ENCODE measurements around the gene UGP2.

Gene UGP2

DNA sequence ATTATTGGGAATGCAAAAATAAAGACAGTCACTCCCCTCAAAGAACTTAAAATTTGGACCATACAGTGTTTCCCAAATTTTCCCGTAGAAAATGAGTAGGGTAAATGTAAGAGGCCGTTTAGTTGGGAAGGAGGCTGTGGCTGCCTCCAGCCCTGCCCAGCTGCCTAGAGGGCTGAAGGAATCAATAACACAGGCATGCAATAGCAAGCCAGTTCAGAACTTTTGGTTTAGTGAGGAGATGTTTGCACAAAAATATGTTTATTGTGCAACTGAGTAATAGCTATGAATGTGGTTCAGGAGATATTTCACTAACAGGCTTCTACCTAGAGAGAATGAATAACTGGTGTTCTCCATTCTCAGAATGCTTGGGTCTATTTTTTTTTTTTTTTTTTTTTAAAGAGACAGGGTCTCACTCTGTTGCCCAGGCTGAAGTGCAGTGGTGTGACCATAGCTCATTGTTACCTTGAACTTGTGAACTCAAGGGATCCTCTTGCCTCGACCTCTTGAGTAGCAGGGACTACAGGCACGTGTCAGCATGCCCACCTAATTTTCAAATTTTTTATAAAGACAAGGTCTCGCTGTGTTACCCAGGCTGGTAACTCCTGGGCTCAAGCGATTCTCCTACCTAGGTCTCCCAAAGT is 23.6 kb downstream of the UGP2 start:
- DNase-seq (ENCODE audit: low read depth): no peak

DNA sequence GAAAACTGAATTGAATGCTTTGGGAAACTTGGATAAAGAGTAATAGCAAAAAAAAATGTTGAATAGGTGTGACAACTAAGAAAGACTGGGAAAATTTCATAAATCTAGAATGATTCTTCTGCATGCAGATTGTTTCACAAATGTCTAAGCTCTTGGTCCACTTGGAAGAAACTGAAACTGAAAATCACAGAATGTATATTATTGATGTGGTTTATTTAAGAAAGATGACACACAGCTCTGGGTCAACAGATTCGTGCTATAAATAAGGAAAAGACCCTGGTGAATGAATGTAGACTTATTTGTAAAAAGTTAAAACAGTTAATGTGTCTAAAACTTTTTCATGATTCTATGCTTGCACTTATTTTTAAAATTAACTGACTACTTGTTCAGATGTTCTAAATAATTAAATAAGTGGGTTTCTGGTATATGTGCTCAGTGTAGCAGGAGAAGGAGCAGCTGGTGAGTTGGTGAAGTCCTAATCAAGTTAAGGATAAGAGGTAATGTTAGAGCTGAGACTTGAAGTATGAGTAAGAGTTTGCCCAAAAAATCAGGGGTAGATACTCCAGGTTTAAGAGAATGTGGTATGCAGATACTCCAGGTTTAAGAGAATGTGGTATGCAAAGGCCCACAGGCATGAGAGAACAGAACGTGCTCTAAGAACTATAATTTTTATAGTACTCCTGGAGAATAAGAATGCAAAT is 24.5 kb downstream of the UGP2 start:
- DNase-seq (ENCODE audit: low read depth): no peak

DNA sequence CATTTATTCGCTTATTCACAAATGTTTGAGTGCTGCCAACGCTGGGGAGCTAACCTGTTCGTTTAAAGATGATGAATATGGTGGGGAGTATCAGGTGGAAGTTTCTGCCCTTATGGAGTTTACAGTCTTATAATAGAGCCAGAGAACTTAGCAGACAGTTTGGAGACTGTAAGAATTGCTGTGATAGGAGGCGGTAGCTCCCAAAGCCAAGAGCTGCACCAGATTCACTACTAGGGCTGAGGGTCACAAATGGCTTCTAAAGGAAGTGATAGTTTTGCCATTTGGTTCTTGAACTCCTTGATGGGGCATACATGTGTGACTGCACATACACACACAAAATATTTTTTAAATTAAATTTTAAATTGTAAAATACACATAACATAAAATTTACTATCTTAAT is 29.0 kb downstream of the UGP2 start:
- no peak for DNase-seq (ENCODE audit: low read depth)

DNA sequence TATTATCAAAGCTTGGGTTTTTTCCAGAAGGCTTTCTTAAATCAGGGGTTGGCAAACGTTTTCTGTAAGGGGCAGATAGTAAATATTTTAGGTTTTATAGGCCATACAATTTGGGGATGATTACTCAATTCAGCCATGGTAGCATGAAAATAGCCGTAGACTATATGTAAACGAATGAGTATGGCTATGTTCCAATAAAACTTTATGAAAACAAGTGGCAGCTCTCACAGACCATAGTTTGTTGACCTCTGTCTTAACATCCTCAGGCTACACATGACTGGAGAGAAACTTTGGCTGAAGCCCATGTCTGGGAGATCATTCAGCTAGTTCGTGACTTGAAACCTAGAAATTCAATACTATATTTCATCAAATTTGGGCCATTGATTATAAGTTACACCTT is 30.2 kb downstream of the UGP2 start:
- DNase-seq (ENCODE audit: low read depth): no peak

DNA sequence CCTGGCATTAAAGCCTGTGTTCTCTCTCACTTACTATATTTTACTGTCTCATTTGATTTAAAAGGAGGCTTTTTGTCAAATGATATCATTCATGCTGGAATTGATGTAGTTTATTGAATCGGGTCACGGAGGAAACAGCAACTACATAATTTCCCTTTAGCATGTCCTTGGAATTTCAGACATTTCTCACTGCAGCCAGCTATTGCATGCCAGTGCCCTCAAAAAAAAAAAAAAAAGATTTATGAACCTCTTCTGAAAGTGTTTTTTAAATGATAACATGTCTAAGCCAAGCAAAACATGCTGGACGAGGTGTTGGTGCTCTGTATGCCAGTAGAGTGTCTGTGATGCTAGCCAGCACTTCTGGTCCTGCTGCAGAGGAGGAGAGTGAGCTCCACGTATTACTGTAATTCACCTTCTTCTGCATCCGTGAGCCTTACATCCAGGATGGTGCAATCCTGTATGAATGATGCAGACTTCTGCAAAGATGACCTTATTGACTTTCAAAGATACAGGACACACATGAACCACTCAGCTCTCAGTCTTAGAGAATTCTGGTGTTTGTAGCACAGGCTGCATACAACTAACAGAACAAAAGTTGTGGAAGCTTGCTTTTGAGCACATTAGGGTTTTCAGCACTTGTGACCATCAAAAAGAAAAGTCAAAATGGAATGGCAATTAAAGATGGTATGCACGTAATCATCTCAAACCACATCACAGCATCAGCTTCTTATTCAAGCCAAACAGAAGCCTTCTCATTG is 31.1 kb downstream of the UGP2 start:
- no peak for DNase-seq (ENCODE audit: low read depth)

DNA sequence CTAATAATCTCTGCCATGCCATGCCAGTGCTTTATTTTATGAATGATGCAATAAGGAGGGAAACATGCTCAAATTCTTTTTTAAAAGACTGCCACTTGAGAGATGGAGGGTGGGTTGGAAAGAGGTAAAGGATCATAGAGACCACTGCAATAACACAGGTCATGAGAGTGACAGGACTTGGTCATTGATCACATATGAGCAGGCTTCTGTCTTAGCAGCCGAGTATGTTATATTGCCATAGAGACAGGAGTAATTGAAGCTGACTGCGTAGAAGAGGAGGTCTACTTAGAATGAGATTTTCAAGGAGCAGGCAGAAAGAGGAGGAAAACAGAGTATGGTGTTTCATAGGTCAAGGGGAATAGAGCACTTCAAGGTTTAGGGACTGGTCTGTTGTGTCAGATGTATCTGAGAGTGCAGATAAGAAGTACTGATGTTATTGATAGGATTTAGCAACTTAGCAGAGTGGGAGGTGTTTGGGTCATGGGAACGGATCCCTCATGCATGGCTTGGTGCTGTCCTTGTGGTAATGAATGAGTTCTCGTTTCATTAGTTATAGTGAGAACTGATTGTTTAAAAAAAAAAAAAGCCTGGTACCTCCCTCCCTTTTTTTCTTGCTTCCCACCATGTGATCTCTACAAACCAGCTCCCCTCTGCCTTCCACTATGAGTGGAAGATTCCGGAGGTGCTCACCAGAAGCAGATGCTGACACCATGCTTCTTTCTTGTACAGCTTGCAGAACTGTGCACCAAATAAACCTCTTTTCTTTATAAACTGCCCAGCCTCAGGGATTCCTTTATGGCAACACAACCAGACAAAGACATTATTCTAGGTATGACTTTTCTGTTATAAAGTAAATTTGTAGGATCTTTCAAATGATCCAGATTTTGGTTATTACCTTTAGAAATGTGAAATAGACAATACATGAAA is 32.8 kb downstream of the UGP2 start:
- no peak for DNase-seq (ENCODE audit: low read depth)

DNA sequence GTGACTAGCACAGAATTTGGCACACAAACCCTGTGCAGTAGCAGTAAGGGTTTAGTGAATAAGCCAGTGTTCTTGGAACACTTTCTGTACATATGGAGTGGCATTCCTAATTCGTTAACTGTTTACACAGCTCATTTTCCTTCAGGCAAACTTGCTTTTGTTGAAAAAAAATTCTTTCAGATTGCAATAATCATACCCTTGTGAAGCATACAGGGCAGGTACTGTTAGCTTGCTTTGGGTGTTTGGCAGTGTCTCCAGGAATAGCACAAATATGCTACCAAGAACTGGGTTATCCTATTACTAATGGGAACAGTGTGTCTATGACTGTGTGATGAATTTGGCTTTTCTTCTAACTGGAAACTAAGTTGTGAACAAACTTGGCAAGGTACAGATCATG is 33.4 kb downstream of the UGP2 start:
- no peak for DNase-seq (ENCODE audit: low read depth)

DNA sequence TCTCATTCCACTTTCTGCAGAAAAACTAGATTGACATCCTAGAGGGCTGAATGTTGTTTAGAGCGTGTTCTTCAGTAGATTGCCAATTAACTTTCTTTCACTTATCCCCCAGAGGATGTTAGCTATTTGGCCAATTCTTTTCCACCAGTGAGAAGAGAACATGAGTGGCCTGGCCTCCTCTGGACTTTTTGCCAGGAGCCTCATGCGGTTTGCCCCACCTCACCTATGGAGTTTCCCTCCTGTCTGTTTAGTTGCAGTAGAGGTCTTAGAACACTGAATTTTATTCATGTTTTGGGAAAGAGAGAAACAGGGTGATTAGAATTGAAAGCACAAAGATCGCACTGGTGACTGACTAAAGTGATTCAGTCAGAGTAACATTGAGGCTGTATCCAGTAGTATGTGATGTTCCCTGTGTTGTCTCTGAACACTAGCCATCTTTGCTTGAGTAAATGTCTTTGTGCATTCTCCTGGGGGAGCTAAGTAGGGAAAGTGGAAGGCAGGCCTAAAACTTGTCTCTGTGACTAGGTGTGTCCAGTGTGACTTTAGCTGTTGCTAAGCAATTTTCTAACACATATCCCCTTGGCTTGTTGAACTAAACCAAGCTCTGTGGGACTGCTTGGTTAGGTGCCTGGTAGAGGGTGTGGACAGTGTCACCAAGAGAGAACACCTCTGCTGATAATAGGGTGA is 34.0 kb downstream of the UGP2 start:
- no peak for DNase-seq (ENCODE audit: low read depth)

DNA sequence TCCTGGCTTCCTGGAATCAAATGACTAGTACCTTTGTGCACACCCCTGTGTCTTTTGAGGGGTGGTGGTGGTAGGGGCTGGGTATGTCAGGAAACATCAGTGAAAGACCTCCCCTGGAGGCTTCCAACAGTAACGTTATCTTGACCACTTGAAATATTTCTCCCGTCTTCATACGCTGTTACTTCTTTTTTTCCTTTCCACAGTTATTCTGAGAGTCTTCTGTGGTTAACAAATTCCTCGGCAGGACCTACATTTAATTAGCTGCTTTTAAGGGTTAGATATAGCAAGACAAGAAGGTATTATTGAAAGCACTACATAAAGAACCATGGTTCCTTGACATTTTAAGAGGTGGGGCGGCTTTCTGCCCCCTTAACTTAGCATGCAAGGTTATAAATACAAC is 34.6 kb downstream of the UGP2 start:
- DNase-seq (ENCODE audit: low read depth): no peak

DNA sequence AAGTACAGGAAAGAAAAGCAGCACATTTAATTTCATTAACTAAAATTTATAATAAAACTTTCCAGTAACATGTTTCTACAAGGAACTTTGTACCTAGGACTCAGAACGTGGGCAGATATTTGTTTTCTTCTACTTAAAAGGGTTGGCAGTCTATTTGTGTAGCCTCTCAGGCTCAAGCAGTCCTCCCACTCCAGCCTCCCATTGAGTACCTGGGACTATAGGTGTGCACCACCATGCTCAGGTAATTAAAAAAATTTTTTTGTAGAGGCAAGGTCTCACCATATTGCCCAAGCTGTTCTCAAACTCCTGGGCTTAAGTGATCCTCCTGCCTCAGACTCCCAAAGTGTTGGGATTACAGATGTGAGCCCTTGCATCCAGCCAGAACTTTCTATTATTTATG is 36.8 kb downstream of the UGP2 start:
- no peak for DNase-seq (ENCODE audit: low read depth)

DNA sequence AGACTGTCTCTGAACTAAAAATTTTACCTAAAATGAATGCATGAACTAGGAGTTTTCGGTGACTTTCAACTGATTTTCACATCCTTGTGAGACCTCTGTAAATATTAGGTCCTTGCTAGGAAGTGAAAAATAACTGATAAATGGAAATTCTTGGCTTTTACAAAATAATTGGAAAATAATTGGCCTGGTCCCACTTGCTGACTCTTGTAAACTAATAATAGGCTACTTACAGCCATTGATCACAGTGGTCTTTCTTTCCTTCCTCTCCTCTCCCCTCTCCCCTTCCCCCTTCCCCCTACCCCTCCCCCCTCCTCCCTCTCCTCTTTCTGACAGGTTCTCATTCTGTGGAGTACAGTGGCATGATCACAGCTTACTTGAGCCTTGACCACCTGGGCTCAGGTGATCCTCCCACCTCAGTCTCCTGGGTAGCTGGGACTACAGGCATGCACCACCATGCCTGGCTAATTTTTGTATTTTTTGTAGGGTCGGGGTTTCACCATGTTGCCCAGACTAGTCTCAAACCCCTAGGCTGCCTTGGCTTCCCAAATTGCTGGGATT is 38.3 kb downstream of the UGP2 start:
- DNase-seq (ENCODE audit: low read depth): no peak

DNA sequence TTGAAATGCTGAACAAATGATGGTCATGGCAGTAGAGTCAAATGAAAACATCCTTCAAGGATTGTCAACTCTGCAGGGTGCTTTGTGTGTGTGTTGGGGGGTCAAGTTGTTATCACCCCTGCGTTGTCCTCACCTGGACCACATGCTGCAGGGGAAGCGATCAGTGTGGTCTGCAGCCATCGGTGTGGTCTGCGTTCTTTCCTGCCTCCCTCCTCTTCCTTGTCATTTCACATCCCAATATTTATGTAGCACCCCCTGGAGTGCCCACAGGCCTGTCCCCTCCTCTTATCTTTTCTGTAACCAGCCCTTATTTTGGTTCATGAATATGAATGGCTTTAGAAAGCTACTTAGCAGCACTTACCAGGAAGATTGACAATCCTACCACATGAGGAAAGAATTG is 38.9 kb downstream of the UGP2 start:
- DNase-seq (ENCODE audit: low read depth): no peak

DNA sequence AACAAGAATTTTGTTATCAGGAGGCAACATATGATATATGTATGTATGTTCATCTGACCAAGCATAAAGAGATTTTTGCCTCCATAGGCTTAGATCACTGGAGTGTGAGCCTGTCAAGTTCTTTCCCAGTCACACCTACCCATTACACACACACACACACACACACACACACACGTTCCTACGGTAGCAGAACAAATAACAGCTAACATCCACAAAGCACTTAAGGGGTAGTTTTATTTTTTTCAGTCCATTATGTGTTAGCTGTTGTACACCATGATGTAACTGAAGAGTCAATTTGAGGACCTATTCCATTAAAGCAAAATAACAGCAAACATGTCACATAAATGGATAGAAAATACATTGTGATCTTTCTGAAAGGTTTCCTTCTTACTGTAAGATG is 39.5 kb downstream of the UGP2 start:
- no peak for DNase-seq (ENCODE audit: low read depth)

DNA sequence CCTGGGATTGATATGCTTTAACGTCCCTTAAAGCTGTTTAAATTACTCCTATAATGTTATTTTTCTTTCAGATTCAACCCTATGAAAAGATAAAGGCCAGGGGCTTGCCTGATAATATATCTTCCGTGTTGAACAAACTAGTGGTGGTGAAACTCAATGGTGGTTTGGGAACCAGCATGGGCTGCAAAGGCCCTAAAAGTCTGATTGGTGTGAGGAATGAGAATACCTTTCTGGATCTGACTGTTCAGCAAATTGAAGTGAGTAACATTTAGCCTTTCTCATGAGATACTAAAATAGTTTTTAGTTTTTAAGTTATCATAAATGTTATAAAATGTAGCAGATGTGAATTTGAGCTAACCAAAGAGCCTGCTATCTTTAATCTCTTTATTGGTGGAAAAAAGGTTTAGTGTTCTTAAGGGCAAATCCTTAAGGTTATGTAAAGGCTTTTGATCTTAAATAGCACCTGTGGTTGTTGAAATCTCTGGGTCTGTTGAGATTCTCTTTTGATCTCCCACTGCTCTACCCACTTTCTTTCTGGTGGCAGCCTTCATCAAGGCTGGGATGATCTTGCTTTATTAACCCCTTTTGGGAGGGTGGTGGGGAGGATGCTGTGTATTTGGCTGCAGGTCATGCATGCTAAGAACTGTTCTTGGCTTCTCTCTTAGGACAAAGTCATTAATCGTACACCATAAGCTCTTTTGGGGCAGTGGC is 40.9 kb downstream of the UGP2 start:
- no peak for DNase-seq (ENCODE audit: low read depth)

DNA sequence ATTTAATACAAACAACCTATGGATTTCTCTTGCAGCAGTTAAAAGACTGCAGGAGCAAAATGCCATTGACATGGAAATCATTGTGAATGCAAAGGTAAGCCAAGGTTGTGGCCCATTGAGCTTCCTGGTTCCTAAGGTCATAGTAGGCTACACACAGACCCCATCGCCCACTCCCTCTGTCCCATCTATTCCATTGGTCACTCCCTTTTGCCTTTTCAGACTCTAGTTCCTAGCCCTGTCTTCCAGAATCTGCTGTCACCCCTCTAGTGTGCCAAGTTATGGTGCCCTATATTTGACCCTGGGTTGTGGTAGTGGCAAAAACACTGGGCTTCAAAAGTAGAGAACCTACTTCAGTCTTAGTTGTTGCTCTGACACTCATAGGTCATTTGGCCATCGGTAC is 44.7 kb downstream of the UGP2 start:
- no peak for DNase-seq (ENCODE audit: low read depth)

DNA sequence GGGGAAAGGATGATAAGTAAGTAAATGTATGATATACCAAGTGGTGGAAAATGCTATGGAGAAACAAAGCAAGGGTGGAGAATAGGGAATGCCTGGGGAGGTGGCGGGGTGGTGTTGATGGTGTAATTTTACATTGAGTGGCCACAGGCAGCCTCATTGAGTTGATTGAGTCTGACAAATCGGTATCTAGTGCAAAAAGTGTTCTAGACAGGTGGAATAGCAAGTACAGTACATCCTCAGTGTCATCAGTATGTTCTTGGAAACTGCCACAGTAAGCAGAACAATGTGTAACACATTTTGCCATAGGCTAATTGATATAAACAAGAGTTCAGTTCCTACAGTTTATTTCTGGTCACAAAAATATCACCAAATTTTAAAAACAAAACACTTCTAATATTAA is 46.4 kb downstream of the UGP2 start:
- no peak for DNase-seq (ENCODE audit: low read depth)

DNA sequence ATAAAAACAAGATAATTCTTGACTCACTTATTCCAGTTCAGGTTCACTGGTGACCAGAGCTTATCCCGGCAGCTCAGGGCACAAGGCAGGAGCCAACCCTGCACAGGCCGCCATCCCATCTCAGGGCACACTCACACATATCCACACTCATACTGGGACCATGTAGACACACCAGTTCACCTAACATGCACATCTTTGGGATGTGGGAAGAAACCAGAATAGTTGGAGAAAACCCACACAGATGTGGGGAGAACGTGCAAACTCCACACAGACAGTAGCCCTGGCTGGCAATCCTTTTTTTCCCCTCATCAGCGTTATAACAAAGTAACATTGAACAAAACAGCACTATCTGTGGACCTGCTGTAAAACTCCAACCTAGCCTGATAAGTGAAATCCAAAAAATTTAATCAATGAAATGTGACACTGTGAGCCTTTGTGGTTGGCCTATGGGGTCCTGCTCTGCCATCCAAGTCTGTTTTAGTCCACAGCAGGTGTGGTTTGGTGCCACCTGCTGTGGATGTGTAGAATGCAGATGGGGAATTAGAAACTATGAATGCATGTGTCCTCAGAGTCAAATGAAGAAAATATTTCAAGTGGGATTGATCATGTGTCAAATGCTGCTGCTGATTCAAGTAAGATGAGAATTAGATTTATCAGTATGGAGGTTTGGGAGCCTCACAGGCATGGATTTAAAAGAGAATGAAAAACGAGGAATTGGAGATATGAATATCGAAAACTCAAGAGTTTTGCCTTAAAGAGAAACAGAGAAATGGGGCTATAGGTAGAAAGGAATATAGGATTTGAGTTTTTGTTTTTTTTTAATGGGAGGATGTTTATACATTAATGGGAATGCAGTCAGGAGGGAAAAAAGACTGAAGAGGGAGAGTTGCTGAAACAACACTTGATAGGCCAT is 47.0 kb downstream of the UGP2 start:
- peak; percentile 5 for DNase-seq (ENCODE audit: low read depth)

DNA sequence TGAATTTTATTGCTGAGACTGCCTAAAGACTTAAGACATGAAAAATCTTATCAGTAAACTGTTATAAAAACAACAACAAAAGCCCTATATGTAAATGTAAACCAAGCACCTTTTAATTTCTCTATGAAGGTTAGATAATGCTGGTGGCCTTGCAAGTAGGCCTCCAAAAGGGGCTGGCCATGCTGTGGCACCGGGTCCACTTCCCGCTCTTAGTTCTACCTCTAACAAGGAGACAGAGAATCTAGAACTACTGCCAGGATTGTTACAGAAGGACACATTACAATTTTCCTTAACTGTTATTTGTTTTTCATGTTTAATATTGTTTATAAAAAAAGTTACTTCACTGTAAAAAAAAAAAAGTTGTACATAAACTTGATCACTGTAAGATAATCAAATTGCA is 49.0 kb downstream of the UGP2 start:
- no peak for DNase-seq (ENCODE audit: low read depth)

DNA sequence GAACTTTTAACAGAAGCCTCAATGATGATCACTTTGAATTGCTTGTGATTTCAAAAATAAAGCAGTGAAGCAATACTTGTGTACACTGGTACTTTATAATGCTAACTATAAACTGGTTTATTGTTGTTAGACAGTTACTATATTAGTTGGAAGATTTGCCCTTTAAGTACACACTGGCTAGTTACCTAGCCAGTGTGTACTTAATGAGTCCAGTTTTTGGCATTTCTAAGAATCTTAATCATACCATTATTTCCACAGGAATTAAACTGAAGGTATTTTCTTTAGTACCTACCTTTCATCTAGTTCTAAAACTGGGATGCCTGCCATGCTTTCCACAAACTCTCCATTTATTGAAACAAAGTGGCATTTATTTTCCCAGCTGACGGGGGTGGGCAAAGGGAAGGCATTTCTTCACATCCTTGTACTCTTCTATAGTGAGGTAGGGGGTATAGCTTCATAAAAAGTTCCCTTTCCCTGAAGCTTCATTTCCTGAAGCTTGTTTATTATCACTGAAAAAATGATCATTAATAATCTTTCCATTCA is 49.9 kb downstream of the UGP2 start:
- DNase-seq (ENCODE audit: low read depth): no peak

All from stimulated activated CD8-positive, alpha-beta memory T cell treated with anti-CD3 and anti-CD28 coated beads, Interleukin-12 subunit alpha, Interleukin-12 subunit beta, amount 100 ng/mL, for 1 hour (primary cell).